Endothelial cell of umbilical vein (primary cell): ENCODE results near the gene NME7. TPM values are rescaled to one million over a fixed set of nuclear protein-coding genes. Genes with fewer than 3 reads are reported as not detected.

Source experiments
- BruUV-seq: library from RNA; stranded (reverse); fragments of 400-500 nt; replicated peaks from 2 replicates; lab custom pipeline; 2021; lab: Mats Ljungman, UMichigan
- CTCF ChIA-PET: fragments of 300-600, 350-600 bp; sonication (Branson Sonifier 250); formaldehyde crosslinking; loops from one replicate; lab custom pipeline; 2021; ENCODE audit warnings: antibody characterized with exemption, inconsistent platforms; lab: Charles Lee
- POLR2A ChIA-PET: fragments of 300-600, 350-600 bp; sonication (Branson Sonifier 250); formaldehyde crosslinking; loops from one replicate; lab custom pipeline; 2021; ENCODE audit warnings: antibody characterized with exemption, inconsistent platforms; lab: Charles Lee
- DNase-seq: peaks from one replicate; pipeline ENCODE4 v3.0.0-alpha.2; 2011; ENCODE audit warnings: low read depth, low spot score
- FAIRE-seq: peaks from 2 replicates; lab custom pipeline; 2011; peaks lifted over from hg19 to GRCh38; lab: Jason Lieb, UNC
- H2AFZ ChIP-seq: 2 replicates; pipeline ENCODE4 v1.6.0; 2012; ENCODE audit warnings: low read depth, low read length, control low read depth, inconsistent platforms
- H3K27ac ChIP-seq: 2 replicates; pipeline ENCODE4 v1.5.1; 2011; ENCODE audit warnings: low read depth, mild to moderate bottlenecking, control low read depth, low read length, moderate library complexity; ENCODE audit not compliant: insufficient read depth
- H3K27me3 ChIP-seq, 2 experiments: 2 replicates each; pipeline versions ENCODE4 v1.6.0 to v1.6.1; 2011; ENCODE audit warnings: low read length in 2 of 2, mixed read lengths in 1 of 2; ENCODE audit not compliant: control insufficient read depth in 2 of 2, insufficient read depth in 2 of 2
- H3K36me3 ChIP-seq, 2 experiments: 2 replicates in 1 of 2; 3 replicates in 1 of 2; pipeline ENCODE4 v1.5.1; 2011; ENCODE audit warnings: low read length in 2 of 2, mild to moderate bottlenecking in 1 of 2, moderate library complexity in 1 of 2; ENCODE audit not compliant: control insufficient read depth in 2 of 2, insufficient read depth in 2 of 2; ENCODE audit errors: extremely low read depth in 1 of 2
- H3K4me1 ChIP-seq: 3 replicates; pipeline ENCODE4 v1.5.1; 2011; ENCODE audit warnings: mild to moderate bottlenecking, low read length; ENCODE audit not compliant: control insufficient read depth, insufficient read depth; ENCODE audit errors: extremely low read depth
- H3K4me2 ChIP-seq: 2 replicates; pipeline ENCODE4 v1.6.1; 2011; ENCODE audit warnings: low read length, control low read depth, mixed read lengths; ENCODE audit not compliant: insufficient read depth
- H3K4me3 ChIP-seq, 3 experiments: fragments of 200-600 bp in 1 of 3; sonication (generic), shearing (Covaris generic) in 1 of 3; replicated peaks in 1 of 3; 2 replicates each; pipeline ENCODE4 v1.5.1; 2011 to 2016; ENCODE audit warnings: control low read depth in 3 of 3, low read length in 3 of 3, mild to moderate bottlenecking in 2 of 3, inconsistent platforms in 1 of 3, low read depth in 1 of 3, moderate library complexity in 1 of 3; ENCODE audit not compliant: insufficient read depth in 1 of 3
- H3K79me2 ChIP-seq: 2 replicates; pipeline ENCODE4 v1.6.0; 2012; ENCODE audit warnings: low read length, inconsistent platforms; ENCODE audit not compliant: control insufficient read depth, insufficient read depth
- H3K9ac ChIP-seq: replicated peaks from 2 replicates; pipeline ENCODE3; 2011; ENCODE audit warnings: low read length, control low read depth; ENCODE audit not compliant: insufficient read depth; ENCODE audit errors: extremely low read depth
- H3K9me1 ChIP-seq: replicated peaks from 3 replicates; pipeline ENCODE4 v1.6.0; 2011; ENCODE audit warnings: mild to moderate bottlenecking, low read length; ENCODE audit not compliant: control insufficient read depth, insufficient read depth; ENCODE audit errors: extremely low read depth
- H3K9me3 ChIP-seq: replicated peaks from 2 replicates; pipeline ENCODE4 v1.5.1; 2012; ENCODE audit warnings: low read length, inconsistent platforms; ENCODE audit not compliant: control insufficient read depth, insufficient read depth
- H4K20me1 ChIP-seq: replicated peaks from 2 replicates; pipeline ENCODE3; 2011; ENCODE audit warnings: mild to moderate bottlenecking, low read length; ENCODE audit not compliant: control insufficient read depth, insufficient read depth; ENCODE audit errors: extremely low read depth
- CTCF ChIP-seq, 2 donors: IDR thresholded peaks; 1 replicate in 1 of 2; 2 replicates in 1 of 2; pipeline ENCODE4 v1.5.1; 2011; ENCODE audit warnings: low read length in 2 of 2, mild to moderate bottlenecking in 2 of 2, moderate library complexity in 2 of 2, control low read depth in 1 of 2, inconsistent platforms in 1 of 2, low read depth in 1 of 2; ENCODE audit not compliant: insufficient read depth in 1 of 2; ENCODE audit errors: extremely low read depth in 1 of 2
- EZH2 ChIP-seq: IDR thresholded peaks from 2 replicates; pipeline ENCODE4 v1.6.1; 2012; ENCODE audit warnings: borderline replicate concordance, low read depth, mild to moderate bottlenecking, moderate library complexity, low read length, inconsistent platforms; ENCODE audit not compliant: severe bottlenecking
- FOS ChIP-seq: IDR thresholded peaks from 2 replicates; pipeline ENCODE4 v1.6.1; 2011; ENCODE audit warnings: mild to moderate bottlenecking, low read length, moderate library complexity, borderline replicate concordance; ENCODE audit not compliant: insufficient read depth
- GATA2 ChIP-seq: IDR thresholded peaks from 2 replicates; pipeline ENCODE4 v1.7.0; 2011; ENCODE audit warnings: low read depth, mild to moderate bottlenecking, moderate library complexity, mixed read lengths, low read length; ENCODE audit not compliant: insufficient read length, insufficient read depth
- JUN ChIP-seq: IDR thresholded peaks from 2 replicates; pipeline ENCODE4 v1.6.1; 2011; ENCODE audit warnings: borderline replicate concordance, low read depth; ENCODE audit not compliant: insufficient read length, insufficient read depth
- MYC ChIP-seq: IDR thresholded peaks from one replicate; pipeline ENCODE4 v1.6.1; 2011; ENCODE audit warnings: mild to moderate bottlenecking, low read depth, low read length
- POLR2A ChIP-seq: IDR thresholded peaks from 2 replicates; pipeline ENCODE4 v1.6.1; 2012; ENCODE audit warnings: low read depth, mild to moderate bottlenecking, control low read depth, low read length
- POLR2AphosphoS5 ChIP-seq: IDR thresholded peaks from 2 replicates; pipeline ENCODE4 v1.6.1; 2012; ENCODE audit warnings: low read depth, mild to moderate bottlenecking, control low read depth, low read length, moderate library complexity; ENCODE audit not compliant: insufficient read depth
- dilution Hi-C: fragments of 300-500 bp; cut with MboI; formaldehyde crosslinking; loops from one replicate; pipeline ENCODE4 v1.15.0; 2019; ENCODE audit warnings: low sequenced_read_pairs; ENCODE audit not compliant: extremely low pct_ligation_motif_present
- intact Hi-C: fragments of 100-400 bp; cut with micrococcal nuclease; formaldehyde crosslinking; loops from one replicate; pipeline ENCODE4 v1.10.0; 2022
- polyA plus RNA-seq, 4 experiments: library from polyadenylated mRNA; depleted of rRNA in 3 of 4; stranded (reverse) in 3 of 4; unstranded in 1 of 4; fragments of >200 nt; gene quantifications; 2 replicates each; pipeline versions ENCODE4 v1.2.1 to v1.2.3, GENCODE V29; 2011 to 2012; ENCODE audit warnings: missing spikeins in 1 of 4
- total RNA-seq: library from RNA; stranded (reverse); gene quantifications from 2 replicates; pipeline ENCODE4 v1.2.3, GENCODE V29; 2021
- TF ChIP-seq, protein P1 (sequence below): IDR thresholded peaks from 2 replicates; pipeline ENCODE4 v1.6.1; 2011; ENCODE audit not compliant: insufficient read depth, insufficient read length

Gene NME7
- total and polyA plus RNA-seq, 2 donors (not counting 3 experiments of a cell fraction or from before 2014, with no cell fraction given), result 16.5 to 25.3 TPM

GRCh38 chr1:169117014-169117413 lies 250.6 kb downstream of the NME7 start:
- H3K79me2 ChIP-seq, result peaks cover 49% of the 10 kb centered on the region
- BruUV-seq, result no TSS peak
- POLR2A ChIA-PET, result interaction anchor here (1.3 kb wide), 1 partner anchor 11 kb away, joined by 4 read pairs; the partner anchor contains the start of gene ATP1B1

More at GRCh38 chr1:169117014-169117413, 250.6 kb downstream of the NME7 start:
- Histone ChIP-seq H3K4me1 (peaks cover 27% of the 10 kb centered on the region), H3K9me3 (no peaks in the 10 kb centered on the region), H3K27ac (no peak overlapping the region), H4K20me1 (no peaks in the 10 kb centered on the region), H3K27me3 (no peaks in the 10 kb centered on the region), H3K9ac (no peak overlapping the region), H3K4me3 (no peak overlapping the region), H3K9me1 (no peaks in the 10 kb centered on the region), H3K4me2 (no peak overlapping the region), H2AFZ (no peak overlapping the region), H3K36me3 (no peaks in the 10 kb centered on the region)
- TF ChIP-seq EZH2 (no peak), MYC (no peak), CTCF (IDR thresholded peaks at IDR 0.05; ENCODE audit: extremely low read depth in 1 of 2, insufficient read depth in 1 of 2, low read depth in 1 of 2, low read length in 2 of 2) (no peak), GATA2 (no peak), POLR2AphosphoS5 (no peak), POLR2A (no peak), JUN (no peak), FOS (no peak)
- TF ChIP-seq, protein P1, sequence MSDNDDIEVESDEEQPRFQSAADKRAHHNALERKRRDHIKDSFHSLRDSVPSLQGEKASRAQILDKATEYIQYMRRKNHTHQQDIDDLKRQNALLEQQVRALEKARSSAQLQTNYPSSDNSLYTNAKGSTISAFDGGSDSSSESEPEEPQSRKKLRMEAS, result no peak
- intact Hi-C loops (loop anchor here (10.0 kb wide), 2 partner anchors 678 to 892 kb away; partner anchors contain the start of genes METTL18 and SFT2D2), dilution Hi-C loops (no loop called here)
- CTCF ChIA-PET, result interaction anchor here (0.9 to 2.2 kb wide), 5 partner anchors 10 to 232 kb away, joined by 3 to 12 read pairs (median 4); no protein-coding TSS in a partner anchor
- DNase-seq (no peak), FAIRE-seq (no peak)
